ENCODE measurements around the gene PTH2.

PTH2 gene

GRCh38 chr19:49441960-49442350 lies 18.7 kb upstream of the PTH2 start:
- no peak overlapping the region for H3K4me3 ChIP-seq (ENCODE audit: low read depth, low read length)
- TF ChIP-seq CTCF (IDR thresholded peaks at IDR 0.05; ENCODE audit: borderline replicate concordance, insufficient read depth, low read depth, low read length) = no peak

- H3K4me3 ChIP-seq (ENCODE audit: low read depth, low read length) = no peak within 1 kb of the TSS
- TF ChIP-seq CTCF (IDR thresholded peaks at IDR 0.05; ENCODE audit: borderline replicate concordance, insufficient read depth, low read depth, low read length) = no peak
These were observed 18.1 kb upstream of the PTH2 start, which contains the start of gene SLC17A7 for GRCh38 chr19:49441210-49441959. Gene SLC17A7, minus strand, starts transcription at chr19:49441527. Its CDS starts 148 bp downstream, at chr19:49441379.

- TF ChIP-seq CTCF (IDR thresholded peaks at IDR 0.05; ENCODE audit: borderline replicate concordance, insufficient read depth, low read depth, low read length) = no peak
- no peak overlapping the region for H3K4me3 ChIP-seq (ENCODE audit: low read depth, low read length)
These were observed 17.4 kb upstream of the PTH2 start for GRCh38 chr19:49440439-49441209.

- no peak overlapping the region for H3K4me3 ChIP-seq (ENCODE audit: low read depth, low read length)
- TF ChIP-seq CTCF (IDR thresholded peaks at IDR 0.05; ENCODE audit: borderline replicate concordance, insufficient read depth, low read depth, low read length) = no peak
These were observed 16.6 kb upstream of the PTH2 start for GRCh38 chr19:49439836-49440235.

- H3K4me3 ChIP-seq (ENCODE audit: low read depth, low read length) = no peak overlapping the region
- TF ChIP-seq CTCF (IDR thresholded peaks at IDR 0.05; ENCODE audit: borderline replicate concordance, insufficient read depth, low read depth, low read length) = no peak
These were observed 15.0 kb upstream of the PTH2 start for GRCh38 chr19:49438261-49438660.

- no peak overlapping the region for H3K4me3 ChIP-seq (ENCODE audit: low read depth, low read length)
- no peak for TF ChIP-seq CTCF (IDR thresholded peaks at IDR 0.05; ENCODE audit: borderline replicate concordance, insufficient read depth, low read depth, low read length)
These were observed 14.0 kb upstream of the PTH2 start for GRCh38 chr19:49437231-49437630.

Measured in GM12875 (cell line).